ENCODE measurements around the gene MYO1A.

- TF ChIP-seq CTCF (conservative IDR thresholded peaks at IDR 0.05; ENCODE audit: low read length) (no peak), EZH2phosphoT487 (IDR thresholded peaks at IDR 0.05; ENCODE audit: borderline replicate concordance, low read depth, low read length) (no peak)
These were observed 14.2 kb upstream of the MYO1A start for GRCh38 chr12:57063991-57064685.

Data from OCI-LY7 (cell line).